ENCODE data around the gene FAAP24.

DNA sequence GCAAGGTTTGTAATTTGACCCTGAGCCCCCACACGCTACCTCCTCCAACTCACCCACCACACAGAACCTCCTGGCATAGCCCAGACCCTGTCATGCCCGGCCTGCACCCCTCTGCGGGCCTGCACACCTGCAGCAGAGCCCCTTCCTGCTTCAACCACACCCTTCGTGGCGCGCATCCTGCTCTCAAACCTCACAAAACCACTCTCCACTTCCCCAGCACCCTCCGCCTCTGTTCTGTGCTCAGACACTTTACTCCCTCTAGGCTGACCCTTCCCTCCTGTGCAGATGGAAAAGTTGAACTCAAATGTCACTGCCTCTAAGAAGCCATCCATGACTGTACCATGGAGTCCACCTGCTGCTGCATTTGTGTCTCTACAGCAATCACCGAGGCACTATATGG lies 28.5 kb downstream of the FAAP24 start:
- TF ChIP-seq POLR2A (IDR thresholded peaks at IDR 0.05) = no peak
- TF ChIP-seq, protein P1, sequence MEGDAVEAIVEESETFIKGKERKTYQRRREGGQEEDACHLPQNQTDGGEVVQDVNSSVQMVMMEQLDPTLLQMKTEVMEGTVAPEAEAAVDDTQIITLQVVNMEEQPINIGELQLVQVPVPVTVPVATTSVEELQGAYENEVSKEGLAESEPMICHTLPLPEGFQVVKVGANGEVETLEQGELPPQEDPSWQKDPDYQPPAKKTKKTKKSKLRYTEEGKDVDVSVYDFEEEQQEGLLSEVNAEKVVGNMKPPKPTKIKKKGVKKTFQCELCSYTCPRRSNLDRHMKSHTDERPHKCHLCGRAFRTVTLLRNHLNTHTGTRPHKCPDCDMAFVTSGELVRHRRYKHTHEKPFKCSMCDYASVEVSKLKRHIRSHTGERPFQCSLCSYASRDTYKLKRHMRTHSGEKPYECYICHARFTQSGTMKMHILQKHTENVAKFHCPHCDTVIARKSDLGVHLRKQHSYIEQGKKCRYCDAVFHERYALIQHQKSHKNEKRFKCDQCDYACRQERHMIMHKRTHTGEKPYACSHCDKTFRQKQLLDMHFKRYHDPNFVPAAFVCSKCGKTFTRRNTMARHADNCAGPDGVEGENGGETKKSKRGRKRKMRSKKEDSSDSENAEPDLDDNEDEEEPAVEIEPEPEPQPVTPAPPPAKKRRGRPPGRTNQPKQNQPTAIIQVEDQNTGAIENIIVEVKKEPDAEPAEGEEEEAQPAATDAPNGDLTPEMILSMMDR (IDR thresholded peaks at IDR 0.05) = no peak

All from esophagus squamous epithelium (tissue), 4 donors.